Stimulated activated CD4-positive, alpha-beta T cell treated with anti-CD3 and anti-CD28 coated beads, Interleukin-4, amount 100 ng/mL, for 24 hours (primary cell): Measurements from ENCODE around the gene MAIP1.
"Not testable (repeated sequence)": the region's sequence is repeated elsewhere in the genome, so short reads cannot be mapped to it uniquely, and the experiment has no call there.

Experiments
- DNase-seq: peaks from one replicate; pipeline ENCODE4 v3.0.0-alpha.2; 2020

Gene MAIP1

GRCh38 chr2:199955339-199956061, at the start of gene MAIP1, which contains the start of gene TYW5:
Gene MAIP1 (plus strand): TSS chr2:199955582. CDS start chr2:199955799, 217 bp downstream.
Gene TYW5 (minus strand): TSS chr2:199955491. CDS start chr2:199955470, 21 bp downstream.
- peak; percentile 85 for DNase-seq

- no peak for DNase-seq
Measured at GRCh38 chr2:199907008-199907714, 48.2 kb upstream of the MAIP1 start.

GRCh38 chr2:199910338-199911051, 44.9 kb upstream of the MAIP1 start:
- no peak for DNase-seq

- DNase-seq = peak; percentile 95
Measured at GRCh38 chr2:199911052-199911876, 44.1 kb upstream of the MAIP1 start, which contains the start of gene C2orf69. Gene C2orf69 (plus strand): TSS chr2:199911293. CDS start chr2:199911439, 146 bp downstream.

GRCh38 chr2:199911877-199912161, 43.6 kb upstream of the MAIP1 start:
- DNase-seq = no peak

GRCh38 chr2:199912553-199913114, 42.7 kb upstream of the MAIP1 start:
- DNase-seq = not testable (repeated sequence)

GRCh38 chr2:199914372-199914958, 40.9 kb upstream of the MAIP1 start:
- no peak for DNase-seq

GRCh38 chr2:199916980-199917379, 38.4 kb upstream of the MAIP1 start:
- DNase-seq = no peak

- DNase-seq = no peak
Measured at GRCh38 chr2:199922856-199923255, 32.5 kb upstream of the MAIP1 start.

- no peak for DNase-seq
Measured at GRCh38 chr2:199923924-199924323, 31.5 kb upstream of the MAIP1 start.

GRCh38 chr2:199926806-199927205, 28.6 kb upstream of the MAIP1 start:
- DNase-seq = no peak

- no peak for DNase-seq
Measured at GRCh38 chr2:199928226-199928625, 27.2 kb upstream of the MAIP1 start.

GRCh38 chr2:199928626-199929025, 26.8 kb upstream of the MAIP1 start:
- no peak for DNase-seq

GRCh38 chr2:199929262-199929661, 26.1 kb upstream of the MAIP1 start:
- no peak for DNase-seq

GRCh38 chr2:199932312-199932855, 23.0 kb upstream of the MAIP1 start:
- DNase-seq = no peak

GRCh38 chr2:199933466-199933865, 21.9 kb upstream of the MAIP1 start:
- DNase-seq = no peak

- no peak for DNase-seq
Measured at GRCh38 chr2:199936554-199936953, 18.8 kb upstream of the MAIP1 start.

- no peak for DNase-seq
Measured at GRCh38 chr2:199940373-199940772, 15.0 kb upstream of the MAIP1 start.

GRCh38 chr2:199943373-199943772, 12.0 kb upstream of the MAIP1 start:
- DNase-seq = no peak

GRCh38 chr2:199946196-199946595, 9.2 kb upstream of the MAIP1 start:
- DNase-seq = no peak

- DNase-seq = no peak
Measured at GRCh38 chr2:199946836-199947235, 8.5 kb upstream of the MAIP1 start.

- no peak for DNase-seq
Measured at GRCh38 chr2:199950396-199950795, 5.0 kb upstream of the MAIP1 start.
